GM19452 (cell line): Measurements from ENCODE around the gene ADAM30.

ENCODE experiments used
- ATAC-seq: cut with Tn5 transposase; IDR thresholded peaks from one replicate; pipeline ENCODE4 v1.9.1; 2021; ENCODE audit not compliant: unreplicated experiment

ADAM30 gene

GRCh38 chr1:119896303-119896702, at the start of gene ADAM30:
Gene ADAM30, minus strand, starts transcription at chr1:119896515. Its CDS starts 179 bp downstream, at chr1:119896336.
- no peak for ATAC-seq

GRCh38 chr1:119943216-119943615, 46.9 kb upstream of the ADAM30 start:
- no peak for ATAC-seq

- ATAC-seq = no peak
Observed at GRCh38 chr1:119941392-119941791, 45.1 kb upstream of the ADAM30 start.

- no peak for ATAC-seq
Observed at GRCh38 chr1:119940697-119941096, 44.4 kb upstream of the ADAM30 start.

GRCh38 chr1:119937198-119937597, 40.9 kb upstream of the ADAM30 start:
- ATAC-seq = no peak

GRCh38 chr1:119935915-119936314, 39.6 kb upstream of the ADAM30 start:
- ATAC-seq = no peak

GRCh38 chr1:119935373-119935772, 39.1 kb upstream of the ADAM30 start:
- no peak for ATAC-seq

- ATAC-seq = no peak
Observed at GRCh38 chr1:119933397-119933796, 37.1 kb upstream of the ADAM30 start.

GRCh38 chr1:119929643-119930315, 33.5 kb upstream of the ADAM30 start:
- ATAC-seq = no peak

GRCh38 chr1:119926553-119926952, 30.2 kb upstream of the ADAM30 start:
- ATAC-seq = no peak

GRCh38 chr1:119924948-119925898, 28.9 kb upstream of the ADAM30 start:
- no peak for ATAC-seq

- ATAC-seq = no peak
Observed at GRCh38 chr1:119920104-119920968, 24.0 kb upstream of the ADAM30 start.

- ATAC-seq = no peak
Observed at GRCh38 chr1:119919241-119919640, 22.9 kb upstream of the ADAM30 start.

- ATAC-seq = no peak
Observed at GRCh38 chr1:119918301-119918700, 22.0 kb upstream of the ADAM30 start.

GRCh38 chr1:119917304-119918055, 21.2 kb upstream of the ADAM30 start:
- ATAC-seq = no peak

GRCh38 chr1:119915517-119915916, 19.2 kb upstream of the ADAM30 start:
- no peak for ATAC-seq

- no peak for ATAC-seq
Observed at GRCh38 chr1:119914071-119914470, 17.8 kb upstream of the ADAM30 start.

- no peak for ATAC-seq
Observed at GRCh38 chr1:119912963-119913362, 16.6 kb upstream of the ADAM30 start.

- ATAC-seq = no peak
Observed at GRCh38 chr1:119911775-119912174, 15.5 kb upstream of the ADAM30 start.

- ATAC-seq = no peak
Observed at GRCh38 chr1:119910618-119911017, 14.3 kb upstream of the ADAM30 start.
